OCI-LY3 (cell line): ENCODE measurements around the gene CCDC50.

Source experiments
- CTCF ChIP-seq: fragments of 200-600, 300-600 bp; sonication (generic); IDR thresholded peaks from 2 replicates; pipeline ENCODE4 v1.5.1; 2014; ENCODE audit warnings: antibody characterized with exemption, low read length, low read depth
- EZH2phosphoT487 ChIP-seq: fragments of 200-600 bp; shearing (Covaris generic); IDR thresholded peaks from 2 replicates; pipeline ENCODE4 v1.6.1; 2018; ENCODE audit warnings: antibody characterized with exemption, mixed run types, low read depth

- TF ChIP-seq CTCF (no peak), EZH2phosphoT487 (no peak)
Measured at GRCh38 chr3:191379446-191379845, 50.3 kb downstream of the CCDC50 start.
